ENCODE data around the gene EPB41L2.

Gene EPB41L2

GRCh38 chr6:130962966-130963365 lies 100.1 kb downstream of the EPB41L2 start:
- no peak for TF ChIP-seq CTCF (IDR thresholded peaks at IDR 0.05; ENCODE audit: insufficient read depth, low read length, missing control alignments)
- POLR2A ChIA-PET = no interaction called here
- no peak for DNase-seq (ENCODE audit: low read depth, low spot score)
- H3K4me3 ChIP-seq (ENCODE audit: low read depth, low read length) = no peak overlapping the region
- CTCF ChIA-PET = no interaction called here

DNA sequence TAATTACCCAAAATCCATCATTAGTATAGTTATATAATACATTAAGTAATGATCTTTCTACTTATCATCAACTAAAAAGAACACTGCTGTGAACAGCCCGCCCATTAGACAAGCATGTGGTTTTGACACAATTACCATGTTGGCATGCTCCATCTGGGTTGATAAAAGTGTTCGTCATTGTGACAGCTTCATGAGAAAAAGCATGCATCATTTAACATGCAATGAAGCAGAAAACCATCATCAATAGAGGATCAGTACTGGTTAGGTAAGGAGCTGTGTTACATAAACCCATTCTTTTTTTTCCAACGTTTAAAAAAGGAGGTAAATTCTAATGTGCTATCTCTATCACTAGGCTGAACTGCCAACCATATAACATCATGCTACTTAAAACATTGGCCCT lies 101.9 kb downstream of the EPB41L2 start:
- CTCF ChIA-PET = no interaction called here
- DNase-seq (ENCODE audit: low read depth, low spot score) = no peak
- H3K4me3 ChIP-seq (ENCODE audit: low read depth, low read length) = no peak overlapping the region
- TF ChIP-seq CTCF (IDR thresholded peaks at IDR 0.05; ENCODE audit: insufficient read depth, low read length, missing control alignments) = no peak
- POLR2A ChIA-PET = no interaction called here

DNA sequence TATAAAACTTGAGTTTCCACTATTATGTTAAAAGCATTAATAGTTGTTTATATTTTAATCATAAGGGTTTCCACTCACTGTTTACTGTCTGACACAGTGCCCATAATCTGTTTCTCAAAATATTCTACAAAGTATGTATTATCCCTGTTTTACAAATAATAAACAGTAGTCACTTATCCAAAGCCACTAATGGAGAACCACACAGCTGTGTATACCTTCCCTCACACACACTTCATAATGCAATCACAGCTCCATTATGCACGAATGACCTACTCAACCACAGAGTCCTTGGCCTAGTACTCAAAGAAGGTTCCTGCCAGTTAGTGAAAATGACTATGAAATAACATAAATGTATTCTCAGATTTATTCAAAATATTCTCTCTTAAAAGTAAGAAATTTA lies 103.1 kb downstream of the EPB41L2 start:
- ChIA-PET CTCF (no interaction called here), POLR2A (no interaction called here)
- DNase-seq (ENCODE audit: low read depth, low spot score) = no peak
- TF ChIP-seq CTCF (IDR thresholded peaks at IDR 0.05; ENCODE audit: insufficient read depth, low read length, missing control alignments) = no peak
- no peak overlapping the region for H3K4me3 ChIP-seq (ENCODE audit: low read depth, low read length)

DNA sequence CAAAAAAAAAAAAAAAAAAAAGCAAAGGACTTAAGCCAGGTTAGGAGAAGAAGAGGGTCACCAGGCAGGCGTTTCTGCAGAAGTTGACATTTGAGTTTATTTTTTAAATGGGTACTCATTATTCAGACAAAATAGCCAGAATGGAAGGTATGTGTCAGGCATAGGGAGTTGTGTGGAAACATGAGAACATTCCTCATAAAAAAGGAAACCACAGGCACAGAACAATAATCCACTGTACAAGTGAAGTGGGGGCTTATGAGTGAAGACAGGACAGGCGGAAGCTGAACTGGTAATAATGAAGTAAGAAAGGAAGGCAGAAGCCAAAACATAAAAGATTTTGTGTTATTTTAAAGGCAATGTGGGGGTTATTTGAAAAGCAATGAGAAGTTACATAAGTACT lies 104.6 kb downstream of the EPB41L2 start:
- no peak overlapping the region for H3K4me3 ChIP-seq (ENCODE audit: low read depth, low read length)
- no peak for TF ChIP-seq CTCF (IDR thresholded peaks at IDR 0.05; ENCODE audit: insufficient read depth, low read length, missing control alignments)
- POLR2A ChIA-PET = no interaction called here
- no peak for DNase-seq (ENCODE audit: low read depth, low spot score)
- CTCF ChIA-PET = no interaction called here

GRCh38 chr6:130955755-130956154 lies 107.3 kb downstream of the EPB41L2 start:
- no peak for TF ChIP-seq CTCF (IDR thresholded peaks at IDR 0.05; ENCODE audit: insufficient read depth, low read length, missing control alignments)
- no peak for DNase-seq (ENCODE audit: low read depth, low spot score)
- POLR2A ChIA-PET = no interaction called here
- CTCF ChIA-PET = interaction anchor here (1.2 kb wide), 1 partner anchor 14 kb away, joined by 3 read pairs; no protein-coding TSS in a partner anchor
- no peak overlapping the region for H3K4me3 ChIP-seq (ENCODE audit: low read depth, low read length)

GRCh38 chr6:130949553-130949952 lies 113.5 kb downstream of the EPB41L2 start:
- CTCF ChIA-PET = no interaction called here
- no peak for TF ChIP-seq CTCF (IDR thresholded peaks at IDR 0.05; ENCODE audit: insufficient read depth, low read length, missing control alignments)
- no peak overlapping the region for H3K4me3 ChIP-seq (ENCODE audit: low read depth, low read length)
- DNase-seq (ENCODE audit: low read depth, low spot score) = no peak
- POLR2A ChIA-PET = no interaction called here
